AG08396 (cell line): ENCODE data around the gene ZNF648.
"Not testable (repeated sequence)": the region's sequence is repeated elsewhere in the genome, so short reads cannot be mapped to it uniquely, and the experiment has no call there.

Experiments
- DNase-seq: peaks from one replicate; pipeline ENCODE4 v3.0.0; 2012; ENCODE audit warnings: low spot score, mixed read lengths

Gene ZNF648

GRCh38 chr1:182029002-182029378 lies 32.5 kb downstream of the ZNF648 start:
- no peak for DNase-seq

GRCh38 chr1:182015360-182015759 lies 46.2 kb downstream of the ZNF648 start:
- no peak for DNase-seq

- DNase-seq: not testable (repeated sequence)
These were observed 50.6 kb downstream of the ZNF648 start for GRCh38 chr1:182010800-182011370.

GRCh38 chr1:182005398-182005797 lies 56.1 kb downstream of the ZNF648 start:
- not testable (repeated sequence) for DNase-seq

- no peak for DNase-seq
These were observed 56.9 kb downstream of the ZNF648 start for GRCh38 chr1:182004601-182005000.
